Measurements from ENCODE around the gene PIEZO1. TPM values are rescaled to one million over a fixed set of nuclear protein-coding genes. Genes with fewer than 3 reads are reported as not detected.

The PIEZO1 gene
- total RNA-seq, 1 donor from 2014 or later: 240 TPM

- H3K27ac Mint-ChIP-seq: no peak overlapping the region
Observed at GRCh38 chr16:88754109-88754911, 30.7 kb downstream of the PIEZO1 start.

GRCh38 chr16:88753602-88754001 lies 31.4 kb downstream of the PIEZO1 start:
- no peak for DNase-seq (ENCODE audit: low spot score)
- Mint-ChIP-seq H3K9me3 (no peaks in the 10 kb centered on the region), H3K27me3 (ENCODE audit: low read depth) (no peaks in the 10 kb centered on the region), H3K4me3 (ENCODE audit: low read depth) (no peak overlapping the region), H3K27ac (no peak overlapping the region), H3K4me1 (ENCODE audit: low read depth) (peaks cover 3% of the 10 kb centered on the region), H3K36me3 (ENCODE audit: low read depth) (no peaks in the 10 kb centered on the region)
- intact Hi-C loops (cut with micrococcal nuclease): no loop called here

More at GRCh38 chr16:88754109-88754911, 30.7 kb downstream of the PIEZO1 start:
- Mint-ChIP-seq H3K4me3 (ENCODE audit: low read depth) (no peak overlapping the region), H3K27me3 (ENCODE audit: low read depth) (no peaks in the 10 kb centered on the region), H3K36me3 (ENCODE audit: low read depth) (no peaks in the 10 kb centered on the region), H3K9me3 (no peaks in the 10 kb centered on the region), H3K4me1 (ENCODE audit: low read depth) (peaks cover 5% of the 10 kb centered on the region)
- intact Hi-C loops (cut with micrococcal nuclease): no loop called here
- DNase-seq (ENCODE audit: low spot score): no peak

GRCh38 chr16:88753191-88753590 lies 31.8 kb downstream of the PIEZO1 start:
- intact Hi-C loops (cut with micrococcal nuclease): no loop called here
- H3K4me1 Mint-ChIP-seq (ENCODE audit: low read depth): peaks cover 3% of the 10 kb centered on the region
- no peak overlapping the region for H3K27ac Mint-ChIP-seq
- no peaks in the 10 kb centered on the region for H3K27me3 Mint-ChIP-seq (ENCODE audit: low read depth)
- DNase-seq (ENCODE audit: low spot score): no peak
- no peak overlapping the region for H3K4me3 Mint-ChIP-seq (ENCODE audit: low read depth)
- no peaks in the 10 kb centered on the region for H3K9me3 Mint-ChIP-seq
- peaks cover under 1% of the 10 kb centered on the region for H3K36me3 Mint-ChIP-seq (ENCODE audit: low read depth)

GRCh38 chr16:88752386-88753002 lies 32.5 kb downstream of the PIEZO1 start:
- Mint-ChIP-seq H3K27ac (no peak overlapping the region), H3K9me3 (no peaks in the 10 kb centered on the region), H3K4me1 (ENCODE audit: low read depth) (peaks cover 2% of the 10 kb centered on the region), H3K27me3 (ENCODE audit: low read depth) (no peaks in the 10 kb centered on the region), H3K36me3 (ENCODE audit: low read depth) (peaks cover 4% of the 10 kb centered on the region), H3K4me3 (ENCODE audit: low read depth) (no peak overlapping the region)
- intact Hi-C loops (cut with micrococcal nuclease): no loop called here
- DNase-seq (ENCODE audit: low spot score): no peak

GRCh38 chr16:88750854-88751253 lies 34.2 kb downstream of the PIEZO1 start:
- Mint-ChIP-seq H3K4me1 (ENCODE audit: low read depth) (peaks cover 4% of the 10 kb centered on the region), H3K27ac (no peak overlapping the region), H3K27me3 (ENCODE audit: low read depth) (no peaks in the 10 kb centered on the region), H3K4me3 (ENCODE audit: low read depth) (no peak overlapping the region), H3K36me3 (ENCODE audit: low read depth) (peaks cover 4% of the 10 kb centered on the region), H3K9me3 (no peaks in the 10 kb centered on the region)
- no peak for DNase-seq (ENCODE audit: low spot score)
- intact Hi-C loops (cut with micrococcal nuclease): no loop called here

- H3K36me3 Mint-ChIP-seq (ENCODE audit: low read depth): peaks cover 4% of the 10 kb centered on the region
Observed at GRCh38 chr16:88749358-88749757, 35.7 kb downstream of the PIEZO1 start.

GRCh38 chr16:88748364-88748763 lies 36.7 kb downstream of the PIEZO1 start:
- intact Hi-C loops (cut with micrococcal nuclease): loop anchor here (1.0 kb wide), 1 partner anchor 33 kb away; no protein-coding TSS in a partner anchor
- H3K27me3 Mint-ChIP-seq (ENCODE audit: low read depth): no peaks in the 10 kb centered on the region
- H3K4me3 Mint-ChIP-seq (ENCODE audit: low read depth): no peak overlapping the region
- H3K4me1 Mint-ChIP-seq (ENCODE audit: low read depth): peaks cover 12% of the 10 kb centered on the region
- peaks cover 4% of the 10 kb centered on the region for H3K36me3 Mint-ChIP-seq (ENCODE audit: low read depth)
- no peak for DNase-seq (ENCODE audit: low spot score)
- H3K9me3 Mint-ChIP-seq: no peaks in the 10 kb centered on the region
- no peak overlapping the region for H3K27ac Mint-ChIP-seq

More at GRCh38 chr16:88749358-88749757, 35.7 kb downstream of the PIEZO1 start:
- intact Hi-C loops (cut with micrococcal nuclease): no loop called here
- no peak for DNase-seq (ENCODE audit: low spot score)
- Mint-ChIP-seq H3K4me3 (ENCODE audit: low read depth) (no peak overlapping the region), H3K4me1 (ENCODE audit: low read depth) (peaks cover 5% of the 10 kb centered on the region), H3K27me3 (ENCODE audit: low read depth) (no peaks in the 10 kb centered on the region), H3K27ac (no peak overlapping the region), H3K9me3 (no peaks in the 10 kb centered on the region)

GRCh38 chr16:88747588-88748301 lies 37.3 kb downstream of the PIEZO1 start:
- intact Hi-C loops (cut with micrococcal nuclease): loop anchor here (1.0 kb wide), 1 partner anchor 34 kb away; no protein-coding TSS in a partner anchor
- Mint-ChIP-seq H3K4me1 (ENCODE audit: low read depth) (peaks cover 12% of the 10 kb centered on the region), H3K4me3 (ENCODE audit: low read depth) (no peak overlapping the region), H3K36me3 (ENCODE audit: low read depth) (peaks cover 4% of the 10 kb centered on the region), H3K9me3 (no peaks in the 10 kb centered on the region), H3K27me3 (ENCODE audit: low read depth) (no peaks in the 10 kb centered on the region), H3K27ac (no peak overlapping the region)
- no peak for DNase-seq (ENCODE audit: low spot score)

GRCh38 chr16:88746506-88746905 lies 38.5 kb downstream of the PIEZO1 start:
- intact Hi-C loops (cut with micrococcal nuclease): no loop called here
- no peak overlapping the region for H3K4me3 Mint-ChIP-seq (ENCODE audit: low read depth)
- H3K27ac Mint-ChIP-seq: no peak overlapping the region
- peaks cover 4% of the 10 kb centered on the region for H3K36me3 Mint-ChIP-seq (ENCODE audit: low read depth)
- peaks cover 12% of the 10 kb centered on the region for H3K4me1 Mint-ChIP-seq (ENCODE audit: low read depth)
- no peaks in the 10 kb centered on the region for H3K27me3 Mint-ChIP-seq (ENCODE audit: low read depth)
- H3K9me3 Mint-ChIP-seq: no peaks in the 10 kb centered on the region
- DNase-seq (ENCODE audit: low spot score): no peak

- Mint-ChIP-seq H3K27ac (no peak overlapping the region), H3K4me3 (ENCODE audit: low read depth) (no peak overlapping the region), H3K36me3 (ENCODE audit: low read depth) (peaks cover 9% of the 10 kb centered on the region), H3K9me3 (no peaks in the 10 kb centered on the region), H3K27me3 (ENCODE audit: low read depth) (no peaks in the 10 kb centered on the region), H3K4me1 (ENCODE audit: low read depth) (peaks cover 12% of the 10 kb centered on the region)
- DNase-seq (ENCODE audit: low spot score): no peak
- intact Hi-C loops (cut with micrococcal nuclease): loop anchor here (2.0 kb wide), 1 partner anchor 40 kb away; the partner anchor contains the start of gene PIEZO1
Observed at GRCh38 chr16:88744577-88745521, 40.2 kb downstream of the PIEZO1 start.

GRCh38 chr16:88743693-88744576 lies 41.1 kb downstream of the PIEZO1 start:
- Mint-ChIP-seq H3K27me3 (ENCODE audit: low read depth) (no peaks in the 10 kb centered on the region), H3K4me3 (ENCODE audit: low read depth) (no peak overlapping the region), H3K4me1 (ENCODE audit: low read depth) (peaks cover 12% of the 10 kb centered on the region), H3K9me3 (no peaks in the 10 kb centered on the region), H3K36me3 (ENCODE audit: low read depth) (peaks cover 9% of the 10 kb centered on the region), H3K27ac (no peak overlapping the region)
- DNase-seq (ENCODE audit: low spot score): peak; percentile 51
- intact Hi-C loops (cut with micrococcal nuclease): loop anchor here (2.0 kb wide), 1 partner anchor 41 kb away; the partner anchor contains the start of gene PIEZO1
